IPS DF 6.9 (cell line): ENCODE results near the gene USP48.
"Not testable (repeated sequence)": the region's sequence is repeated elsewhere in the genome, so short reads cannot be mapped to it uniquely, and the experiment has no call there.

ENCODE experiments used
- DNase-seq: peaks from one replicate; pipeline ENCODE4 v3.0.0-alpha.2; 2013; ENCODE audit warnings: low read depth, low spot score
- H3K27ac ChIP-seq: one replicate; pipeline ENCODE4 v1.5.1; 2013; ENCODE audit warnings: low read length, control low read depth
- H3K27me3 ChIP-seq: 2 replicates; pipeline ENCODE4 v1.6.1; 2013; ENCODE audit warnings: mild to moderate bottlenecking, low read length; ENCODE audit not compliant: control insufficient read depth, insufficient read depth
- H3K36me3 ChIP-seq: 2 replicates; pipeline ENCODE4 v1.6.1; 2013; ENCODE audit warnings: low read length; ENCODE audit not compliant: control insufficient read depth, insufficient read depth
- H3K4me1 ChIP-seq: 2 replicates; pipeline ENCODE4 v1.6.1; 2013; ENCODE audit warnings: low read length; ENCODE audit not compliant: control insufficient read depth, insufficient read depth
- H3K4me3 ChIP-seq: 2 replicates; pipeline ENCODE4 v1.5.1; 2013; ENCODE audit warnings: mild to moderate bottlenecking, low read length
- H3K9me3 ChIP-seq: 2 replicates; pipeline ENCODE4 v1.6.1; 2013; ENCODE audit warnings: low read length, inconsistent platforms; ENCODE audit not compliant: control insufficient read depth, insufficient read depth
- WGBS: extraction: QIAGEN DNeasy Blood & Tissue Kit; methylation state at CpG from one replicate; pipeline ENCODE4 v1.1.7; 2013; ENCODE audit warnings: mixed read lengths, missing lambda C conversion rate; ENCODE audit not compliant: insufficient read length, insufficient coverage; 5-methylcytosine and 5-hydroxymethylcytosine counted together

The USP48 gene

DNA sequence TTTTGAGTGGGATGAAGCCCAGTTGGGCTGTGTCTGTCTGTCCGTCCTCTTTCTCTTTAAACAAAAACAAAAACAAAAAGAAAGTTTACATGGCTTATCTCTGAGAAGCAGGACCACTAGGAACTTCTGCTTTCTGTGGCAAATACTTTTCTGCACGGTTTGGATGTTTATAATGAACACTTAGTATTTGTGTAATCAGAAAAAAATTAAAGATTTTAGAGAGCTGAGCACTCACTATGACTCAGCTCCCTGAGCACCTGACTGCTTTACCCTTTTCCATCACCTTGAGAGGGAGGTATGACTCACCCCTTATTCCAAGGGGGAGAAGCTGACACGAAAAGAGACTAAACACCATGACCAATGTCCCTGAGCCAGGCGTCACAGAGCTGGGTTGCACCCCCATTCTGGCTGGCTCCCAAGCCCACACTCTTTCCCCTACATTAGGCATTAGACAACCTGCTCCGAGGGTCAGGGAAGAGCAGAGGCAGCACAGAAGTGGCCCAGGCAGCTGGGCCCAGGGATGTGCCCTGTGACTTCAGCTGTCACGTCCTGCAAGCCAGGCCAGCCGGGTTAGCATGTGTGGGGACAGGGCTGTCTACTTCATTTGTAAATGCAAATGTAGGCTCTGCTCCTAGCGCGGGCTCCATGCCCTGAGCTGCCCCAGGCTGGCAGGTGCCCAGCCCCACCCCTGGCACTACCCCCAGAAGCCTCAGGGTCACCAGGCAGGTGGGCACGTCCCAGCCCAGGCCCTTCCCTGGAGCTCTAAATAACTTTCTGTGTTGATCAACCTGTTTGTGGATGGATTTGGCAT lies 144.2 kb downstream of the USP48 start:
- Histone ChIP-seq H3K27me3 (no peaks in the 10 kb centered on the region), H3K4me3 (no peak overlapping the region), H3K36me3 (no peaks in the 10 kb centered on the region), H3K4me1 (peaks cover 2% of the 10 kb centered on the region), H3K9me3 (no peaks in the 10 kb centered on the region), H3K27ac (no peak overlapping the region)
- DNase-seq: no peak
- no CpG with 5 or more reads among the region's 10 CpGs for WGBS

DNA sequence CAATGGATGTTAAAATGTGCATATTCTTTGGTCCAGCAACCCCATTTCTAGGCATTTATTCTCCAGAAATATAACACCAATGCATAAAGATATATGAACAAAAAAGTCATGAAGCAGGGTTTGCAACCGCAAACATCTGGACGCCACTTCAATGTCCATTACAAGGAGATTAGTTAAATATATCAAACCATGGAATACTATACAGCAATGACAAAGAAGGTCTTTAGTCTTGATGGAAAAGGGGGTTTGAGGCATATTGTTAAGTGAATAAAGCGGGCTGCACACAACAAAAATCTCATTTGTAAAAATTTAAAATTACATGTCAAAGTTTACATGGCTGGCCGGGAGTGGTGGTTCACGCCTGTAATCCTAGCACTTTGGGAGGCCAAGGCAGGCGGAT lies 145.4 kb downstream of the USP48 start:
- no peaks in the 10 kb centered on the region for H3K27me3 ChIP-seq
- WGBS: no CpG with 5 or more reads among the region's 6 CpGs
- DNase-seq: no peak
- H3K4me1 ChIP-seq: peaks cover 2% of the 10 kb centered on the region
- H3K36me3 ChIP-seq: no peaks in the 10 kb centered on the region
- H3K27ac ChIP-seq: no peak overlapping the region
- no peak overlapping the region for H3K4me3 ChIP-seq
- no peaks in the 10 kb centered on the region for H3K9me3 ChIP-seq

DNA sequence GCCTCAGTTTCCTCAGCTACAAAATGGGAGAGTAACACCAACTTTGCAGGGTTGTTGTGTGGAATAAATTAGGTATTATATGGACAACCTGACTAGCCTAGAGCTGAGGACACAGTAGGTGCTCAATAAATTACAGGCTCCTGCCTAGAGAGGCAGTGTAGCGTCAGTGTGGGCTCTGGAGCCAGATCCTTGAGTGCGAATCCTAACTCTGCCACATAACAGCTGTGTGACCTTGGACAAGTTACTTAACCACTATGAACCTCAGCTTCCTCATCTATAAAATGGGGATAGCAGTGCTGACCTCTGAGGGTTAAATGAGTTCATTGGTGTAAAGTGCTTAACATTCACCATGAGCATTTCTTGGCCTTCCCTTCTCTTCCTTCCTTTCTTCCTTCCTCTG lies 146.9 kb downstream of the USP48 start:
- Histone ChIP-seq H3K36me3 (no peaks in the 10 kb centered on the region), H3K27me3 (no peaks in the 10 kb centered on the region), H3K4me3 (no peak overlapping the region), H3K4me1 (peaks cover 2% of the 10 kb centered on the region), H3K9me3 (no peaks in the 10 kb centered on the region), H3K27ac (no peak overlapping the region)
- DNase-seq: no peak
- WGBS: no CpG with 5 or more reads among the region's 2 CpGs

DNA sequence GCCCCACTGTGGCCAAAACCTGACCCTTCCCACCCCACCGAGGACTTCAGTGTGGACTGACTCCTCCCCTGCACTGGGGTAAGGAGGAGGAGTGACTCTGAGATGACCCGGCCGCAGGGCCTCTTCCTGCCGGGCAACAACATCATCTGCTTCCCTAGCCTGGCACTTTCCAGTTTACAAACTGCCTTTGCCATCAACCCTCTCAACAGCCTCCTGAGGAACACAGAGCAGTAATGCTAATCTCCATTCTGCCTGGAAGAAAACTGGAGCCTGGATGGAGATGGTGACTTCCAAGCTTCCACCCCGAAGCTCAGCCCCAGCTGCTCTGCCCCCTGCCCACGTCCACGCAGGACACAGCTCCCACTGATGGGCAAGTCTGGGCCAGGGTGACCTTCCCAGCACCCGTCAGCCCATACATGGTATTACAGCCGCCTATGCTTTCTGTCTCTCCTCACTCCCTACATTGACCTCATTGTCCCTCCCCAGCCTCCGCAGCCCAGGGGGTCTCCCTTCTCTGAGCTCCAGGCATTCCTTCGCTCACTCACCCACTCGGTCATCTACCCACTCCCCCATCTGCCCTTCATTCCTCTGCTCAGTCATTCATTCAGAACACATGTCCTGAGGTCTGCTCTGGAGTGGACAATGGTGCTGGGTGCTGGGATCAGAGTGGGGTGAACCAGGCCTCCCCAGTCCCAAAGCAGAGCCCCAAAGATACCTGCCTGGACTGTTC lies 148.0 kb downstream of the USP48 start:
- DNase-seq: no peak
- Histone ChIP-seq H3K27ac (no peak overlapping the region), H3K9me3 (no peaks in the 10 kb centered on the region), H3K4me1 (peaks cover 3% of the 10 kb centered on the region), H3K4me3 (no peak overlapping the region), H3K36me3 (no peaks in the 10 kb centered on the region), H3K27me3 (no peaks in the 10 kb centered on the region)
- no CpG with 5 or more reads among the region's 12 CpGs for WGBS

DNA sequence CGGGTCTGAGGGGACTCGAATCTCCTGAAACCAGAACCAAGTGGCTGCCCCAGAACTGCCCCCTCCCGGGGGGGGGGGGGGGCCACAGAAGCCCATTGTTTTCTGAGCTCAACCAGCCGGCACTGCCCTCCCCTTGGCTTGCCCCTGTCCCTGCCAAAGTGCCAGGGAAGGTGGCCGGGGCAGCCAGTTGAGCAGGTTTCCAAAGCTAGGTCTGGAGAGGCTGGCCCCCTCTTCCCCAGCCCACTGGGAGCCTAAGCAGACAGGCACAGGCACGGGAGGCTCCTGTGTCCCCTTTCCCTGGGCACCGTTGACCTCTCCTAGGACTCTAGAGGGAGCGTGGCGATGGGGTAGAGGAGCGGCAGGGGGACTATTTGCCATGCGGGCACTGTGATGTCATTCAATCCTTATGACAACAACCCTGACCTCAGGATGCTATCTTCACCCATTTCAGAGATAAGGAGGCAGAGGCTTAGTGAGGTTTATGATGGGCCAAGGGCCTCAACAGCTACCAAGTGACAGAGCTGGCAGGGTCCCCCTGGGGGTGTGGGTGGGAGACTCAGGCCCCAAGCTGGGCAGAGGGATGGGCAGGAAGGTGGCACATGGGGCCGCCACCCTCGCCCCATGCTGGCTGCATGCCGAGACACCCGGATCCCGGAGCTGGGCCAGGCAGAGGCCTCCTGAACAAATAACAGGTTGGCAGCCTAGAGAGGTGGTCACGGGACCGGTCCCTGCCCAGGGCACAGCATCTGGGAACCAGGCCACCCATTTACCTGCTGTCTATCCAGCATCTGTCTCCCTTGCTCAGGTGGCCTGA lies 148.8 kb downstream of the USP48 start:
- no peak for DNase-seq
- WGBS: no CpG with 5 or more reads among the region's 18 CpGs

DNA sequence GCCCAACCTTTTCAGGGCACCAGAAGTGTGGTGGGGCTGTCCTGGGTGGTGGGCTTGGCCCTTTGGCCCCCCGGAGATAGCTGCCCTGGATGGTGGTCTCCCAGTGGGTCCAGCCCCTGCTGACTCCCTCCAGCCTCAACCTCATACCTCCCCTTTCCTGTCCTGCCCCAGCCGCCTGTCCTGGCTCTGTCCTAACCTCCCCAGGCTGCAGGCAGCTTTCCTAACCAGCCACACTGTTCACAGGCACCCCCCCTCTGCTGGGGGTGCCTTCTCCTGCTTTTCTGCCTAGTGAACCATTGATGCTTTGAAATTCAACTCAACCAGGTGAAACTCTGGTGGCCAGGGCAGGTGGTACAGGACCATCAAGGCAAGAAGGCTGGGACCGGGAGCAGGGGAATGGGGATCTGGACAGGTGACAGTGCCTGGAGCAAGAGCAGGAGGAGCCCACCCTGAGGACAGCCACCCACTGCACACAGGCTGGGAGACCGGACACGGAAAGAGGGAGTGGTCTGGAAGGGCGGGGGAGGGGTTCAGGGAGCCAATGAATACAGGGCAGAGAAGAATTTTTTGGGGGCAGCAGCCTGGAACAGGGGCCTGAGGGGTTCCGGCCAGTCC lies 149.7 kb downstream of the USP48 start:
- H3K9me3 ChIP-seq: no peaks in the 10 kb centered on the region
- DNase-seq: no peak
- H3K27me3 ChIP-seq: no peaks in the 10 kb centered on the region
- H3K4me1 ChIP-seq: peaks cover 3% of the 10 kb centered on the region; the same call in 1 of the 2 replicates
- no peaks in the 10 kb centered on the region for H3K36me3 ChIP-seq
- no peak overlapping the region for H3K4me3 ChIP-seq
- WGBS: no CpG with 5 or more reads among the region's 7 CpGs
- no peak overlapping the region for H3K27ac ChIP-seq

More for the DNA sequence above, 148.8 kb downstream of the USP48 start:
- Histone ChIP-seq H3K27ac (no peak overlapping the region), H3K9me3 (no peaks in the 10 kb centered on the region), H3K4me1 (peaks cover 3% of the 10 kb centered on the region), H3K4me3 (no peak overlapping the region), H3K36me3 (no peaks in the 10 kb centered on the region), H3K27me3 (no peaks in the 10 kb centered on the region)

DNA sequence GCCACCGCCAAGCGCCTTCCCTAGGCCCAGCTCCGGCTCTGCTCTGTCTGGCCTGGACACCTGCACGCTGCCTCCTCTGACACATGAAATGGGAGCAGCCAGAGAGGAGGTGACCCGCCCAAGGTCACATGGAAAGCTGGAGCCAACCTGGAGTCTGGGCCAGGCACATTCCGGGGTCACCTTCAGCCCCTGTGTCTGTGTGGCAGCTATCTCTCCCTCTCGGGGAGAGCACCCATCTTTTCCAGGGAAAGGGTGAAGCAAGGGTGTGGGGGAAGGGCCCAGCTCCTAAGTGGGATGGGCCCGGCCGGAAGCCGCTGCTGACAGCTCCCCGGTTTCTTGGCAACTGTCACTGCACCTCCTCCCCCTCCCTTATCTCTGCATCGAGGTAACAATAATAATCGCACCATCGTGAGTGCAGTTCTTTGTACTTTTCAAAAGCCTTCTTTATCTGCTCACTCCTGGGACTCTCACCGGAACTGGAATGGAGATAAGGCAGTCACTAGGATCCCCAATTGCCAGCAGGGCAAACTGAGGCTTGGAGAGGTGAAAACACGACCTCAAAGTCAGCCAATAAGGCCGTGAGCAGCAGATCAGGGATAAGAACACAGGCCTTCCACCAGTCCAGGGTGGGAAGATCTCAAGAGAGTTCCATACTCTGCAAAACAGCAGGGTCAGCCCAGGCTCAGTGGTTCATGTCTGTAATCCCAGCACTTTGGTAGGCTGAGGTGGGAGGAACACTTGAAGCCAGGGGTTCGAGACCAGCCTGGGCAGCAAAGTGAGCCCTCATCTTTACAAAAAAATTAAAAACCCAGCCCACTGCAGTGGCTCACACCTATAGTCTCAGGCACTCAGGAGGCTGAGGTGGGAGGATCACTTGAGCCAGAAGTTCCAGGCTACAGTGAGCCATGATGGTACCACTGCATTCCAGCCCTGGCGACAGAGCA lies 150.7 kb downstream of the USP48 start:
- H3K4me3 ChIP-seq: no peak overlapping the region
- no CpG with 5 or more reads among the region's 19 CpGs for WGBS
- H3K27ac ChIP-seq: no peak overlapping the region
- H3K27me3 ChIP-seq: no peaks in the 10 kb centered on the region
- no peak for DNase-seq
- H3K9me3 ChIP-seq: no peaks in the 10 kb centered on the region
- no peaks in the 10 kb centered on the region for H3K36me3 ChIP-seq
- H3K4me1 ChIP-seq: peaks cover 3% of the 10 kb centered on the region; the same call in 1 of the 2 replicates

DNA sequence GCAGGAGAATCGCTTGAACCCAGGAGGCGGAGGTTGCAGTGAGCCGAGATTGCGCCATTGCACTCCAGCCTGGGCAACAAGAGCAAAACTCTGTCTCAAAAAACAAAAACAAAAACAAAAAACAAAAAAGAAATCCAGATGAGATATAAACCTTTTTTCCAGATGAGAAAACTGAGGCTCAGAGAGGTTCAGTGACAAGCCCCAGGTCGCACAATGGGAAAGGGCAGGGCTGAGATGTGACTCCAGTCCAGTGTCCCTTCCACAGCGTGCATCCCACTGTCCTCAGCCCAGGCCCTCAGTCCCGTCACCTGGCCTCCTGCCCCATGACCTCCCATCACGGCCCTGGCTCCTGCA lies 151.4 kb downstream of the USP48 start:
- DNase-seq, H3K36me3 ChIP-seq, H3K27me3 ChIP-seq, H3K4me1 ChIP-seq, H3K27ac ChIP-seq, H3K4me3 ChIP-seq, H3K9me3 ChIP-seq: not testable (repeated sequence)
- WGBS: no CpG with 5 or more reads among the region's 8 CpGs

DNA sequence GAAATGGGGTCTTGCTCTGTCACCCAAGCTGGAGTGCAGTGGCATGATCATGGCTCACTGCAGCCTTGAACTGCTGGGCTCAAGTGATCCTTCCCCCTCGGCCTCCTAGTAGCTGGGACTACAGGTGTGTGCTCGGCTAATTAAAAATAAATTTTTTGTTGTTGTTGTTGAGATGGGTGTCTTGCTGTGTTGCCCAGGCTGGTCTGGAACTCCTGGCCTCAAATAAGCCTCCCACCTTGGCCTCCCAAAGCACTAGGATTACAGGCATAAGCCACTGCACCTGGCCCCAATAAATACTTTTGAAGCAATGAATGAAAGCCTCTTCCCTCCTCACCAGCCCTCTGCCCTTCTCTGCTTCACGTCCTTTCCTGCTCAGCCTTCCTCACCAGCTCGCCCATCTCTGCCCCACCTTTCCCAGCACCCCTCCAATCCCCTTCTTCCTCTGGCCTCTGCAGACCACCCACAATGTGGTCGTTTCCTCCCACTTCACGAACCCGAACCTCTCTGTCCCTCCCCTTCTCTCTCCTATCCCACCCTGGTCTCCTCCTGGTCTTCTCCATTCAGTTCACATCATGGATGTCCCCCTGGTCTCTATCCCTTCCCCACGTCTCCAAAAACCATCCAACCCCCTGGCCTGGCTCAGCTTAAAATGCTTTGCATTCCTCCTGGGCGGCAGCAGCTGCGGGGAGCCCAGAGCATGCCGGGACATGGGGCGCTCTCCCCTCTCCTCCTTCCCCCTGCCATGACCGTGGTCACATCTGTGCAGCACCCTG lies 152.2 kb downstream of the USP48 start:
- no peaks in the 10 kb centered on the region for H3K27me3 ChIP-seq
- WGBS: no CpG with 5 or more reads among the region's 13 CpGs
- H3K9me3 ChIP-seq: no peaks in the 10 kb centered on the region
- H3K4me3 ChIP-seq: no peak overlapping the region
- H3K27ac ChIP-seq: no peak overlapping the region
- no peak for DNase-seq
- no peaks in the 10 kb centered on the region for H3K36me3 ChIP-seq
- peaks cover 3% of the 10 kb centered on the region; the same call in 1 of the 2 replicates for H3K4me1 ChIP-seq
